ENCODE measurements around the gene ACOT11. TPM values are rescaled to one million over a fixed set of nuclear protein-coding genes. Genes with fewer than 3 reads are reported as not detected.

ACOT11 gene
- polyA plus RNA-seq, 1 of the 3 experiments (the other 2 are of a cell fraction), result 6.9 TPM

DNA sequence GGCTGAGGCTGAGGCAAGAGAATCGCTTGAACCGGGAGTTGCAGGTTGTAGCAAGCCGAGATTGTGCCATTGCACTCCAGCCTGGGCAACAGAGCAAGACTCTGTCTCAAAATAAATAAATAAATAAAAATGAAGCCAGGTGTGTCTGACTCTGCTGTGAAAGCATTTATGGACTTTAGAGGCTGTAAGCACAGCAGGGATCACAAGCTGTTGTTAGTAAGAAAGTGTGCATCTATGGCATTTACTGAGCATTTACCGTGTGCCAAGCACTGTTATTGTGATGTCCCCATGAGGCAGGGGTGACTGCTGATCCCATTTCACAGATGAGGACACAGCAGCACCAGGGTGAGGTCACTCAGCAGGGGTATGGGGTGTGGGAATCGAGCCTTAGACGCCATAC lies 55.2 kb downstream of the ACOT11 start:
- no peak overlapping the region for H3K9ac ChIP-seq
- no peak for DNase-seq
- no peaks in the 10 kb centered on the region for H3K79me2 ChIP-seq (ENCODE audit: insufficient read depth)
- H3K27ac ChIP-seq (ENCODE audit: low read depth in 2 of 2, low read length in 1 of 2), result no peak overlapping the region
- peaks cover 0 to 21% of the 10 kb centered on the region in 2 experiments; a peak in 1 of 4 replicates for H3K4me1 ChIP-seq (ENCODE audit: control insufficient read depth in 1 of 2, insufficient read depth in 2 of 2, low read depth in 1 of 2, low read length in 1 of 2)
- peaks cover 0 to 18% of the 10 kb centered on the region in 2 experiments for H3K36me3 ChIP-seq (replicated peaks in 1 of 2; ENCODE audit: control insufficient read depth in 1 of 2, insufficient read depth in 2 of 2, low read length in 1 of 2)
- no peaks in the 10 kb centered on the region for H3K9me3 ChIP-seq
- H3K4me3 ChIP-seq (ENCODE audit: low read depth in 2 of 2, low read length in 1 of 2), result no peak overlapping the region
- POLR2A ChIA-PET, result no interaction called here
- TF ChIP-seq, protein P1, sequence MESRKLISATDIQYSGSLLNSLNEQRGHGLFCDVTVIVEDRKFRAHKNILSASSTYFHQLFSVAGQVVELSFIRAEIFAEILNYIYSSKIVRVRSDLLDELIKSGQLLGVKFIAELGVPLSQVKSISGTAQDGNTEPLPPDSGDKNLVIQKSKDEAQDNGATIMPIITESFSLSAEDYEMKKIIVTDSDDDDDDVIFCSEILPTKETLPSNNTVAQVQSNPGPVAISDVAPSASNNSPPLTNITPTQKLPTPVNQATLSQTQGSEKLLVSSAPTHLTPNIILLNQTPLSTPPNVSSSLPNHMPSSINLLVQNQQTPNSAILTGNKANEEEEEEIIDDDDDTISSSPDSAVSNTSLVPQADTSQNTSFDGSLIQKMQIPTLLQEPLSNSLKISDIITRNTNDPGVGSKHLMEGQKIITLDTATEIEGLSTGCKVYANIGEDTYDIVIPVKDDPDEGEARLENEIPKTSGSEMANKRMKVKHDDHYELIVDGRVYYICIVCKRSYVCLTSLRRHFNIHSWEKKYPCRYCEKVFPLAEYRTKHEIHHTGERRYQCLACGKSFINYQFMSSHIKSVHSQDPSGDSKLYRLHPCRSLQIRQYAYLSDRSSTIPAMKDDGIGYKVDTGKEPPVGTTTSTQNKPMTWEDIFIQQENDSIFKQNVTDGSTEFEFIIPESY (IDR thresholded peaks at IDR 0.05; ENCODE audit: borderline replicate concordance, low read depth), result no peak
- no peak for TF ChIP-seq JUND (IDR thresholded peaks at IDR 0.05)
- TF ChIP-seq MXI1 (IDR thresholded peaks at IDR 0.05; ENCODE audit: low read depth, low read length), result no peak
- TF ChIP-seq ELF1 (IDR thresholded peaks at IDR 0.05), result no peak
- no peak for TF ChIP-seq SMC3 (IDR thresholded peaks at IDR 0.05; ENCODE audit: low read depth, low read length)
- TF ChIP-seq POLR2AphosphoS5 (IDR thresholded peaks at IDR 0.05; ENCODE audit: low read depth, low read length), result no peak
- TF ChIP-seq TEAD4 (IDR thresholded peaks at IDR 0.05; ENCODE audit: borderline replicate concordance, insufficient read depth), result no peak
- no peak for TF ChIP-seq RFX5 (IDR thresholded peaks at IDR 0.05; ENCODE audit: low read length)
- TF ChIP-seq, protein P2, sequence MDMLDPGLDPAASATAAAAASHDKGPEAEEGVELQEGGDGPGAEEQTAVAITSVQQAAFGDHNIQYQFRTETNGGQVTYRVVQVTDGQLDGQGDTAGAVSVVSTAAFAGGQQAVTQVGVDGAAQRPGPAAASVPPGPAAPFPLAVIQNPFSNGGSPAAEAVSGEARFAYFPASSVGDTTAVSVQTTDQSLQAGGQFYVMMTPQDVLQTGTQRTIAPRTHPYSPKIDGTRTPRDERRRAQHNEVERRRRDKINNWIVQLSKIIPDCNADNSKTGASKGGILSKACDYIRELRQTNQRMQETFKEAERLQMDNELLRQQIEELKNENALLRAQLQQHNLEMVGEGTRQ (IDR thresholded peaks at IDR 0.05; ENCODE audit: borderline replicate concordance, low read depth, low read length), result no peak
- TF ChIP-seq FOSL2 (IDR thresholded peaks at IDR 0.05; ENCODE audit: borderline replicate concordance, low read depth), result no peak
- TF ChIP-seq RAD21 (IDR thresholded peaks at IDR 0.05; ENCODE audit: low read length), result no peak
- no peak for TF ChIP-seq NFIC (IDR thresholded peaks at IDR 0.05; ENCODE audit: borderline replicate concordance)
- TF ChIP-seq, protein P3, sequence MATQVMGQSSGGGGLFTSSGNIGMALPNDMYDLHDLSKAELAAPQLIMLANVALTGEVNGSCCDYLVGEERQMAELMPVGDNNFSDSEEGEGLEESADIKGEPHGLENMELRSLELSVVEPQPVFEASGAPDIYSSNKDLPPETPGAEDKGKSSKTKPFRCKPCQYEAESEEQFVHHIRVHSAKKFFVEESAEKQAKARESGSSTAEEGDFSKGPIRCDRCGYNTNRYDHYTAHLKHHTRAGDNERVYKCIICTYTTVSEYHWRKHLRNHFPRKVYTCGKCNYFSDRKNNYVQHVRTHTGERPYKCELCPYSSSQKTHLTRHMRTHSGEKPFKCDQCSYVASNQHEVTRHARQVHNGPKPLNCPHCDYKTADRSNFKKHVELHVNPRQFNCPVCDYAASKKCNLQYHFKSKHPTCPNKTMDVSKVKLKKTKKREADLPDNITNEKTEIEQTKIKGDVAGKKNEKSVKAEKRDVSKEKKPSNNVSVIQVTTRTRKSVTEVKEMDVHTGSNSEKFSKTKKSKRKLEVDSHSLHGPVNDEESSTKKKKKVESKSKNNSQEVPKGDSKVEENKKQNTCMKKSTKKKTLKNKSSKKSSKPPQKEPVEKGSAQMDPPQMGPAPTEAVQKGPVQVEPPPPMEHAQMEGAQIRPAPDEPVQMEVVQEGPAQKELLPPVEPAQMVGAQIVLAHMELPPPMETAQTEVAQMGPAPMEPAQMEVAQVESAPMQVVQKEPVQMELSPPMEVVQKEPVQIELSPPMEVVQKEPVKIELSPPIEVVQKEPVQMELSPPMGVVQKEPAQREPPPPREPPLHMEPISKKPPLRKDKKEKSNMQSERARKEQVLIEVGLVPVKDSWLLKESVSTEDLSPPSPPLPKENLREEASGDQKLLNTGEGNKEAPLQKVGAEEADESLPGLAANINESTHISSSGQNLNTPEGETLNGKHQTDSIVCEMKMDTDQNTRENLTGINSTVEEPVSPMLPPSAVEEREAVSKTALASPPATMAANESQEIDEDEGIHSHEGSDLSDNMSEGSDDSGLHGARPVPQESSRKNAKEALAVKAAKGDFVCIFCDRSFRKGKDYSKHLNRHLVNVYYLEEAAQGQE (IDR thresholded peaks at IDR 0.05; ENCODE audit: low read depth, low read length), result no peak
- no peak for TF ChIP-seq YY1 (IDR thresholded peaks at IDR 0.05; ENCODE audit: low read depth)
- TF ChIP-seq, protein P4, sequence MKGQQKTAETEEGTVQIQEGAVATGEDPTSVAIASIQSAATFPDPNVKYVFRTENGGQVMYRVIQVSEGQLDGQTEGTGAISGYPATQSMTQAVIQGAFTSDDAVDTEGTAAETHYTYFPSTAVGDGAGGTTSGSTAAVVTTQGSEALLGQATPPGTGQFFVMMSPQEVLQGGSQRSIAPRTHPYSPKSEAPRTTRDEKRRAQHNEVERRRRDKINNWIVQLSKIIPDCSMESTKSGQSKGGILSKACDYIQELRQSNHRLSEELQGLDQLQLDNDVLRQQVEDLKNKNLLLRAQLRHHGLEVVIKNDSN (IDR thresholded peaks at IDR 0.05; ENCODE audit: borderline replicate concordance, low read depth), result no peak
- TF ChIP-seq, protein P5, sequence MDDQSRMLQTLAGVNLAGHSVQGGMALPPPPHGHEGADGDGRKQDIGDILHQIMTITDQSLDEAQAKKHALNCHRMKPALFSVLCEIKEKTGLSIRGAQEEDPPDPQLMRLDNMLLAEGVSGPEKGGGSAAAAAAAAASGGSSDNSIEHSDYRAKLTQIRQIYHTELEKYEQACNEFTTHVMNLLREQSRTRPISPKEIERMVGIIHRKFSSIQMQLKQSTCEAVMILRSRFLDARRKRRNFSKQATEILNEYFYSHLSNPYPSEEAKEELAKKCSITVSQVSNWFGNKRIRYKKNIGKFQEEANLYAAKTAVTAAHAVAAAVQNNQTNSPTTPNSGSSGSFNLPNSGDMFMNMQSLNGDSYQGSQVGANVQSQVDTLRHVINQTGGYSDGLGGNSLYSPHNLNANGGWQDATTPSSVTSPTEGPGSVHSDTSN (IDR thresholded peaks at IDR 0.05), result no peak
- TF ChIP-seq CHD2 (IDR thresholded peaks at IDR 0.05; ENCODE audit: low read length, partially characterized antibody), result no peak
- TF ChIP-seq, protein P6, sequence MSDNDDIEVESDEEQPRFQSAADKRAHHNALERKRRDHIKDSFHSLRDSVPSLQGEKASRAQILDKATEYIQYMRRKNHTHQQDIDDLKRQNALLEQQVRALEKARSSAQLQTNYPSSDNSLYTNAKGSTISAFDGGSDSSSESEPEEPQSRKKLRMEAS (IDR thresholded peaks at IDR 0.05; ENCODE audit: low read depth), result no peak
- TF ChIP-seq, protein P7, sequence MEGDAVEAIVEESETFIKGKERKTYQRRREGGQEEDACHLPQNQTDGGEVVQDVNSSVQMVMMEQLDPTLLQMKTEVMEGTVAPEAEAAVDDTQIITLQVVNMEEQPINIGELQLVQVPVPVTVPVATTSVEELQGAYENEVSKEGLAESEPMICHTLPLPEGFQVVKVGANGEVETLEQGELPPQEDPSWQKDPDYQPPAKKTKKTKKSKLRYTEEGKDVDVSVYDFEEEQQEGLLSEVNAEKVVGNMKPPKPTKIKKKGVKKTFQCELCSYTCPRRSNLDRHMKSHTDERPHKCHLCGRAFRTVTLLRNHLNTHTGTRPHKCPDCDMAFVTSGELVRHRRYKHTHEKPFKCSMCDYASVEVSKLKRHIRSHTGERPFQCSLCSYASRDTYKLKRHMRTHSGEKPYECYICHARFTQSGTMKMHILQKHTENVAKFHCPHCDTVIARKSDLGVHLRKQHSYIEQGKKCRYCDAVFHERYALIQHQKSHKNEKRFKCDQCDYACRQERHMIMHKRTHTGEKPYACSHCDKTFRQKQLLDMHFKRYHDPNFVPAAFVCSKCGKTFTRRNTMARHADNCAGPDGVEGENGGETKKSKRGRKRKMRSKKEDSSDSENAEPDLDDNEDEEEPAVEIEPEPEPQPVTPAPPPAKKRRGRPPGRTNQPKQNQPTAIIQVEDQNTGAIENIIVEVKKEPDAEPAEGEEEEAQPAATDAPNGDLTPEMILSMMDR (IDR thresholded peaks at IDR 0.05), result no peak
- TF ChIP-seq TCF12 (IDR thresholded peaks at IDR 0.05), result no peak
- no peak overlapping the region for H2AFZ ChIP-seq (ENCODE audit: low read depth)
- no peak overlapping the region for H3K4me2 ChIP-seq
- WGBS (ENCODE audit: low lambda C conversion rate), result 90% methylated on average over 6 of the region's 6 CpGs
- CTCF ChIA-PET, result no interaction called here
- H3K9me2 ChIP-seq, result no peaks in the 10 kb centered on the region
- no peaks in the 10 kb centered on the region for H4K20me1 ChIP-seq (ENCODE audit: insufficient read depth)
- no peaks in the 10 kb centered on the region for H3K27me3 ChIP-seq (ENCODE audit: insufficient read depth)
- no peaks in the 10 kb centered on the region for H3F3A ChIP-seq (replicated peaks; ENCODE audit: insufficient read depth)
